Liver (tissue), 3 donors: Measurements from ENCODE around the gene CAMSAP2.

ENCODE experiments used
- CTCF ChIP-seq: fragments of 150-350 bp; IDR thresholded peaks from 2 replicates; pipeline ENCODE4 v1.5.1; 2017; ENCODE audit warnings: improper control_type of control experiment, low read depth, low read length; ENCODE audit not compliant: missing input control
- GABPA ChIP-seq, 2 donors: IDR thresholded peaks in 1 of 2; conservative IDR thresholded peaks in 1 of 2; 2 replicates each; pipeline ENCODE4 v1.6.1; 2016; ENCODE audit warnings: antibody characterized with exemption in 2 of 2, mild to moderate bottlenecking in 1 of 2, moderate library complexity in 1 of 2
- JUND ChIP-seq, 2 donors: IDR thresholded peaks; 2 replicates each; pipeline ENCODE4 v1.6.1; 2016; ENCODE audit warnings: antibody characterized with exemption in 2 of 2
- RAD21 ChIP-seq, 2 donors: IDR thresholded peaks; 2 replicates each; pipeline ENCODE4 v1.6.1; 2016; ENCODE audit warnings: antibody characterized with exemption in 2 of 2, mild to moderate bottlenecking in 2 of 2
- TAF1 ChIP-seq: conservative IDR thresholded peaks from 2 replicates; pipeline ENCODE4 v1.6.1; 2016; ENCODE audit warnings: antibody characterized with exemption, mild to moderate bottlenecking
- donor health status: healthy.
- donor health status: healthy.

GRCh38 chr1:200779326-200779725 is 40.6 kb downstream of the CAMSAP2 start:
- TF ChIP-seq CTCF (no peak), RAD21 (IDR thresholded peaks at IDR 0.05) (no peak), TAF1 (no peak), JUND (IDR thresholded peaks at IDR 0.05) (no peak), GABPA (IDR thresholded peaks at IDR 0.05 in 1 of 2, conservative IDR thresholded peaks at IDR 0.05 in 1 of 2) (no peak)
